ENCODE results near the gene FOXP1.

The FOXP1 gene

GRCh38 chr3:71409352-71409751 lies 174.2 kb downstream of the FOXP1 start:
- no peak overlapping the region for H3K27ac ChIP-seq
- no peaks in the 10 kb centered on the region for H3K27me3 ChIP-seq
- no peak overlapping the region for H3K4me3 ChIP-seq (ENCODE audit: low read depth in 1 of 2, low read length in 1 of 2)
- no peaks in the 10 kb centered on the region for H3K4me1 ChIP-seq (ENCODE audit: control insufficient read depth in 1 of 2, insufficient read depth in 1 of 2, low read depth in 1 of 2, low read length in 1 of 2)
- no peaks in the 10 kb centered on the region for H3K36me3 ChIP-seq
- TF ChIP-seq CTCF (IDR thresholded peaks at IDR 0.05), result no peak
- no peaks in the 10 kb centered on the region for H3K9me3 ChIP-seq

- no peak for TF ChIP-seq CTCF (IDR thresholded peaks at IDR 0.05)
- Histone ChIP-seq H3K27me3 (no peaks in the 10 kb centered on the region), H3K36me3 (no peaks in the 10 kb centered on the region), H3K9me3 (no peaks in the 10 kb centered on the region), H3K4me1 (ENCODE audit: control insufficient read depth in 1 of 2, insufficient read depth in 1 of 2, low read depth in 1 of 2, low read length in 1 of 2) (no peaks in the 10 kb centered on the region), H3K27ac (no peak overlapping the region), H3K4me3 (ENCODE audit: low read depth in 1 of 2, low read length in 1 of 2) (no peak overlapping the region)
Observed at GRCh38 chr3:71408903-71409302, 174.6 kb downstream of the FOXP1 start.

DNA sequence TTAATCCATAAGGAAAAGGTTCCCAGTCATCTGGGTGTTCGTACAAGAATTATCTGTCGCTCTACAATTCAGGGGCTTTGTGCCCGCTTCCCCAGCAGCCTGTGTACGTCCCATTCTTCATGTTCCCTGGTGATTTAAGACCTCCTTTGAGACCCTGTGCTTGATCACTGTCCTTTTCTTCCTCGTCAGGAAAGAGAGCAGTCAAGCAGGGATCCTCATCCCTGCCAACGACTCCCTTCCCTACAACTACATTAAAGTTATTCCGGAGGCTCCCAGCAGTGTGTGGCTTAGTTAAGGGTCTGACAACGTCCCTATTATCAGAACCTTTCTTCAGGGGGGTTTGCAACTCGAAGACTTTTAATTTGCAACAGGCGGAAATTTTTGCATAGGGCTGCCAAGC lies 175.7 kb downstream of the FOXP1 start:
- Histone ChIP-seq H3K27ac (no peak overlapping the region), H3K36me3 (no peaks in the 10 kb centered on the region), H3K27me3 (no peaks in the 10 kb centered on the region), H3K4me1 (ENCODE audit: control insufficient read depth in 1 of 2, insufficient read depth in 1 of 2, low read depth in 1 of 2, low read length in 1 of 2) (peaks cover 0 to 3% of the 10 kb centered on the region in 2 experiments), H3K4me3 (ENCODE audit: low read depth in 1 of 2, low read length in 1 of 2) (no peak overlapping the region), H3K9me3 (no peaks in the 10 kb centered on the region)
- no peak for TF ChIP-seq CTCF (IDR thresholded peaks at IDR 0.05)

DNA sequence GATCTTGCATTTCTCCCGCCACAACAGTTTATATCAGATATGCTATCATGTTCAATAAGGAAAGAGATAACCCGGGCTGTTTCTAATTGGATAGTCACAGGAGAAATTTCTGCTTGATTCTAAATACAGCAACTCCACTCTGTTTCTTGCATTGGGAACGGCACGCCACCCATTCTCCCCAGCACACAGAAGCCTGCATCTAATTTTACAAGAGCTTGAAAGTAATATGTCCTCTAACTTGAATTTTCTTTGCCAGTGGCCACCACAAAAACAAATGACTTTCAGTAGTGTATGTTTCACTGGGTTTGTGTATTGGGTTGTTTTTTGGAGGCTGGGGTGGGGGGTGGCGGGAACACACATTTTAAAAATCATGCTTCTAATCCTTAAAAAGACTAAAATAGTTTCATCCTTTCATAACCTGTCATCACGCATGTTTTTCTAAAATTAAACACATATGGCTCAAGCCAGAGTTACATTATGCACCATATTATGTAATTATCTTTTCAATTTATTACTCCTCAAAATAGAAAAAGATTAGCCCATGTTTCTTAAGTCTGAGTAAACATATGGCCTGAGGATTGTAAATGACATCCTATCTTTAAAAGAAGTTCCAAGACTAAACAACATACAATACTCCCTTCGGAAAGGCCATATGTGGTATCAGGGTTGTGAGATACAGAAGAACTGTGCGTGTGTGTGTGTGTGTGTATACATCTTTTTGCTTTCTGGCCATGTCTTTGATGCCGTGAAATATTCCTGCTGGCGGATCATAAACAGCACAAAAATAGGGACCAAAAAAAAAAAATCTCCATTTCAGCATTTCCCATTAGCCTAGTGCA lies 176.3 kb downstream of the FOXP1 start:
- Histone ChIP-seq H3K4me1 (ENCODE audit: control insufficient read depth in 1 of 2, insufficient read depth in 1 of 2, low read depth in 1 of 2, low read length in 1 of 2) (peaks cover 0 to 9% of the 10 kb centered on the region in 2 experiments), H3K9me3 (no peaks in the 10 kb centered on the region), H3K36me3 (no peaks in the 10 kb centered on the region), H3K27ac (no peak overlapping the region), H3K4me3 (ENCODE audit: low read depth in 1 of 2, low read length in 1 of 2) (no peak overlapping the region), H3K27me3 (no peaks in the 10 kb centered on the region)
- TF ChIP-seq CTCF (IDR thresholded peaks at IDR 0.05), result no peak

DNA sequence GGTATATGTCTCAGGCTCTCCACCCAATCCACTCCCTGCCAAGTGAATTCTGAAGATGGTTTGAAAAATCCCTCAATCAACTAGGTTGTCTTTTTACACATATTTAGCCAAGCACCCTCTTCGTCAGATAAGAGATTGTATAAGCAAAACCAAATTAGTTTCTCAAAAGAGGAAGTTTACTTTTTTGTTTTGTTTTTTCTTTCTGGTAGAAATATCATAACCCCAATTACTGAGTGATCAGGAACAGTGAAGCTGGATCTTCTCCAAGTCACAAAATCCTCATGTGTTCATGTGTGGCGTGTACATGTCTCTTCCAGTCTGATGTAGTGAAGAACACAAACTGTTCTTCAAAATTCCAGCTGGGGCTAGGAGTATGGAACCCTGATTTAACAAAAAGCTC lies 180.6 kb downstream of the FOXP1 start:
- peaks cover 16 to 30% of the 10 kb centered on the region in 2 experiments for H3K4me1 ChIP-seq (ENCODE audit: control insufficient read depth in 1 of 2, insufficient read depth in 1 of 2, low read depth in 1 of 2, low read length in 1 of 2)
- no peak for TF ChIP-seq CTCF (IDR thresholded peaks at IDR 0.05)
- no peak overlapping the region for H3K4me3 ChIP-seq (ENCODE audit: low read depth in 1 of 2, low read length in 1 of 2)
- H3K36me3 ChIP-seq, result no peaks in the 10 kb centered on the region
- no peaks in the 10 kb centered on the region for H3K9me3 ChIP-seq
- H3K27ac ChIP-seq, result peak overlapping the region; percentile 52
- no peaks in the 10 kb centered on the region for H3K27me3 ChIP-seq
